C4-2B (cell line): Measurements from ENCODE around the gene MRAP2.

Source experiments
- ZFX ChIP-seq: fragments of 450-650 bp; IDR thresholded peaks from 2 replicates; pipeline ENCODE4 v1.6.1; 2017
- TF ChIP-seq, protein P1 (sequence below): fragments of 450-650 bp; conservative IDR thresholded peaks from 2 replicates; pipeline ENCODE4 v1.5.1; 2017; ENCODE audit warnings: mild to moderate bottlenecking

- TF ChIP-seq, protein P1, sequence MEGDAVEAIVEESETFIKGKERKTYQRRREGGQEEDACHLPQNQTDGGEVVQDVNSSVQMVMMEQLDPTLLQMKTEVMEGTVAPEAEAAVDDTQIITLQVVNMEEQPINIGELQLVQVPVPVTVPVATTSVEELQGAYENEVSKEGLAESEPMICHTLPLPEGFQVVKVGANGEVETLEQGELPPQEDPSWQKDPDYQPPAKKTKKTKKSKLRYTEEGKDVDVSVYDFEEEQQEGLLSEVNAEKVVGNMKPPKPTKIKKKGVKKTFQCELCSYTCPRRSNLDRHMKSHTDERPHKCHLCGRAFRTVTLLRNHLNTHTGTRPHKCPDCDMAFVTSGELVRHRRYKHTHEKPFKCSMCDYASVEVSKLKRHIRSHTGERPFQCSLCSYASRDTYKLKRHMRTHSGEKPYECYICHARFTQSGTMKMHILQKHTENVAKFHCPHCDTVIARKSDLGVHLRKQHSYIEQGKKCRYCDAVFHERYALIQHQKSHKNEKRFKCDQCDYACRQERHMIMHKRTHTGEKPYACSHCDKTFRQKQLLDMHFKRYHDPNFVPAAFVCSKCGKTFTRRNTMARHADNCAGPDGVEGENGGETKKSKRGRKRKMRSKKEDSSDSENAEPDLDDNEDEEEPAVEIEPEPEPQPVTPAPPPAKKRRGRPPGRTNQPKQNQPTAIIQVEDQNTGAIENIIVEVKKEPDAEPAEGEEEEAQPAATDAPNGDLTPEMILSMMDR = no peak
- TF ChIP-seq ZFX = no peak
Observed at GRCh38 chr6:84018453-84019061, 15.0 kb upstream of the MRAP2 start.
